ENCODE results near the gene ZNF384. TPM values are rescaled to one million over a fixed set of nuclear protein-coding genes. Genes with fewer than 3 reads are reported as not detected.
A peak's percentile ranks its signal among the peaks of the same experiment; 100 is the strongest.
"Not testable (repeated sequence)": the region's sequence is repeated elsewhere in the genome, so short reads cannot be mapped to it uniquely, and the experiment has no call there.

Gene ZNF384
- total RNA-seq (2014; rRNA removed; shearing (Covaris generic); ENCODE audit: low replicate concordance) = 23.8 and 26.5 TPM in 2 replicates

DNA sequence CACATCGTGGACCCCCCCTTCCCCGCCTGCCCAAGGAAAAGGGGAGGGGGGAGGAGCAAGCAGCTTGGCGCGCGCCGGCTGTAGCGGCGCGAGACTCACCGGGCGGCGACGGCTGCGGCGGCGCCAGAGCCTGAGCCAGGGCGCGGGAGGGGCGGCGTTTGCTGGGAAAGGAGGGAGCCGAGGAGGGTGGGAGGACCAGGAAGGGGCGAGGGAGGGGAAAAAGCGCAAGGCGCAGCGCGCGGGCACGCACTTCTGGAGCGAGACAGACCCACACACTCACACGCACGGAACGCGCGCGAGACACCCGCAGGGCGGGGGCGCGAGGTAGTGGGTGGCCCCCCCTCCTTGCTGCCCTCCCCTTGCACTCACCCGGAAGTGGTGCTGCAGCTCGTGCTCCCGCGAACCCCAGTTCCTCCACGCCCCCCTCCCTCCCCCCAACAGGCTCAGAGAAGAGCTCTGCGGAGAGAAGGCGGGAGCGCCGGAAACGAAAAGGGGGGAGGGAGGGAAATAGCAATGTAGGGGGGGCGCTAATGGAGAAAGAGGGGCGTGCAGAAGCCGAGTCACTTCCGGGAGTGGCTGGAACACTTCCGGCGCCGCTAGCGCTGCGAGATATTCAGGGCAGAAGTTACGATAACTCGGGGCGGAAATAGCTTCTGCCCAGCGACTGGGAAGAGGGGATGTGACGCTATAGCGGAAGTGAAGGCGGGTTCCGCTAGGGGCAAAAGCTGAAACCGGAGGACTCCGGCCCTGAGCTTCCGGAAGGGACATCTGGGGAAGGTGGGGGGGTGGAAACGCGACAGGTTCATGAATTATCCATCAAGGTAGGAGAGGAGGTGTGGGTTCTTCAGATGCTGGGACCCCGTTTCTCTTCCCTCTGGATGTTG is at the start of gene ZNF384:
Gene ZNF384, minus strand, starts transcription at position 377 of the 884 bp plus-strand sequence. CDS start 9,855 bp downstream, outside the sequence.
- in situ Hi-C loops (cut with HindIII; ENCODE audit: low pct_unique_long_range_greater_than_20kb, low sequenced_read_pairs) = no loop called here

DNA sequence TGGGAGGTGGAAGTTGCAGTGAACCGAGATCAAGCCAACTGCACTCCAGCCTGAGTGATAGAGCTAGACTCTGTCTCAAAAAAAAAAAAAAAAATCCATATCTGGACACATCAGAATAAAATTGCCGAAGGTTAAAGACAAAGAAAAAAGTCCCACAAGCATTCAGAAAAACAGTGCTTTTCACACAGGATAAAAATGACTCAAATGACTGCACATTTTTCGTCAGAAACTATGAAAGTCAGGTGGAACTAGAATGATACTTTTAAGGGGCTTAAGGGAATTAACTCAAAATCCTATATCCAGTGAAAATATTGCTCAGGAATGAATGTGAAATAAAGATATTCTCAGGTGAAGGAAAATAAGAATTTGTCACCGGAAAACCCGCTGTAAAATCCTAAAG is 47.6 kb upstream of the ZNF384 start:
- in situ Hi-C loops (cut with HindIII; ENCODE audit: low pct_unique_long_range_greater_than_20kb, low sequenced_read_pairs) = no loop called here
- DNase-seq (ENCODE audit: low read depth) = no peak

More for the DNA sequence above, at the start of gene ZNF384:
- peak; percentile 97 for DNase-seq (ENCODE audit: low read depth)

DNA sequence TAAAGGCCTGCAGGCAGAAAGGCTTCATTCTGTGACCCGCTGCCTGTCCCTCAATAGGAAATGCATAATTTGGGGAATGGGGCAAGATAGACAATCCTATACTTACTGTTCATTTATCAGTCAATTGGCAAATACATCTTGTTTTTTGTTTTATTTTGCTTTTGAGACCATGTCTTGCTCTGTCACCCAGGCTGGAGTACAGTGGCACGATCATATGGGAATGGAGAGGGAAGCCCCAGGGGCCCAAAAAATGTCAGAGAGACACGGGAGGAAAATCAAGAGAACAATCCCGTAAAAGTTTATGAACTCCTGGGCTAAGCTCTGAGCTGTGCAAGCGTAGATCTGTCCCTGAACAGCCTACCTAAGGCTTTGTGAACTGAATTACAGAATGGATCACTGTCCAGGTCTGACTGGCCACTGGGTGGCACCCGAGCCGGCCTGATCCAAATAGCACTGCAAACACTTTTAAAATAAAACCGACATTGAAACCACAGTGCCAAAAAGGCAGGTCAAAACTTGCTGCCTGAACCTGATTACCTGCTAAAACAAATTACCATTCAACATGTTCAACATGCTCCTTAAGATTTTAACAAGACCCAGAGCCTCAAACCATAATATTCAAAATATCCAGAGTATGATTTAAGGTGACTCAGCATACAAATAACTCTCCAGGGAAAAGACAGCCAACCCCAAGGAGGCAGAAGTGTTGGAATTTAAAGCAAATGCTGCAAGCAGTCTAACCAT is 46.4 kb upstream of the ZNF384 start:
- in situ Hi-C loops (cut with HindIII; ENCODE audit: low pct_unique_long_range_greater_than_20kb, low sequenced_read_pairs) = no loop called here
- peak; percentile 63 for DNase-seq (ENCODE audit: low read depth)

DNA sequence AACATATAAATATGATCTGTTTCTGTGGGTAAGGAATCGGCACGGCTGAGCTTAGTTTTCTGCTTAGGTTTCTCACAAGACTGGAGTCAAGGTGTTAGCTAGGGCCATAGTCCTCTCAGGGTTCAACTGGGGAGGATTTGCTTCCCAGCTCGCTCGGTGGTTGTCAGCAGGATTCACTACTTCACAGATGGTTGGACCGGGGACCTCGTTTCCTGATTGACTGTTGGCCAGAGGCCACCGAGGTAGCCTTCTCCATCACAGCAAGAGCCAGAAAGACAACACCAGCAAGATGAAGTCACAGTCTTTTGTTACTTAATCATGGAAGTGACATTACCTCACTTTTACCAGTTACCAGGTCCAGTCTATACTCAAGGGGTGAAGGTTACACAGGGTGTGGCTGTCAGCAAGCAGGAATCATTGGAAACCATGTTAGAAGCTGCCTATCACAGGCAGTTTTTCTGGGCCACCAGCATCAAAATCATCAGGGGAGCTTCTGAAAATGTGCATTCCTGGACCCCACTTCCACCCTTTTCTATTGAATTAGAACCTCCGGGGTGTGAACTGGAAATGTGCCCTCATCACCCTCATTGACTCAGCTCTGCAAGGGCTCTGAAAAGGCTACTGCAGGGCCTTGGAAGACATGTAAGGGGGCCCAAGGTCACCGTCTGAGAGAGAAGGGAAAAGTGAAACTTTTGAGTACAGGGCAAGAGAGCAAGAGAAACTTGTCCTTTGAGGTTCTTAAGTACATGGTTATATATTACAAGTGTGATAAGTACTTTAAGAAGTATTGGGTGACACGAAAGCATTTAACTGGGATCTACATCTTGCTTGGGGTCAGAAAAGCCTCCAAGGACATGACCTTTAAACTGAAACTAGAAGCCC is 45.6 kb upstream of the ZNF384 start:
- in situ Hi-C loops (cut with HindIII; ENCODE audit: low pct_unique_long_range_greater_than_20kb, low sequenced_read_pairs) = no loop called here

DNA sequence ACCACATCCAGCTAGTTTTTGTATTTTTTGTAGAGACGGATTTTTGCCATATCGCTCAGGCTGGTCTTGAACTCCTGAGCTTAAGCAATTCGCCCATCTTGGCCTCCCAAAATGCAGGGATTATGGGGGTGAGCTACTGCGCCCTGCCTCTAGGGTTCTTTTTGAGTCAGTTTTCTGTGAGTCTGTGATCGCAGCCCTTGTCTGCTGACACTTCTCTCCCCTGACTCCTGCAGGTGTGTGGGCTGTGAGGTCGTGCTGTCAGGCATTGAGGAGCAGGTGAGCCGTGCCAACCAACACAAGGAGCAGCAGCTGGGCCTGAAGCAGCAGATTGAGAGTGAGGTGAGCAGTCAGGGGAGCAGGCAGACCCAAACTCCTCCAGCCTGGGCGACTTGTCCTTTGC is 41.0 kb upstream of the ZNF384 start:
- in situ Hi-C loops (cut with HindIII; ENCODE audit: low pct_unique_long_range_greater_than_20kb, low sequenced_read_pairs) = no loop called here
- DNase-seq (ENCODE audit: low read depth) = no peak

More for the DNA sequence above, 45.6 kb upstream of the ZNF384 start:
- no peak for DNase-seq (ENCODE audit: low read depth)

DNA sequence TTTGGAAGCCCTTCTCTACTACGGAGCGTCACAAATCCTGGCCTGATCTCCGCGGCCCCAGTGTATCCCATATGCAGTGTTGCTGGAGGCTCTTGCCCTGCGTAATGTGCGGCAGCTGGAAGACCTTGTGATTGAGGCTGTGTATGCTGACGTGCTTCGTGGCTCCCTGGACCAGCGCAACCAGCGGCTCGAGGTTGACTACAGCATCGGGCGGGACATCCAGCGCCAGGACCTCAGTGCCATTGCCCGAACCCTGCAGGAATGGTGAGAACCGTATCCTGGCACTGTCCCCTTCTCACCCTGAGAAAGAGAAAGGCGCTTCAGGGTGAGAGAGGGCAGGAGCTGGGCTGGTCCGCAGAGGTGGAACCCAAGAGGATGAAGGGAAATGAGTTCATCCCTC is 40.0 kb upstream of the ZNF384 start:
- in situ Hi-C loops (cut with HindIII; ENCODE audit: low pct_unique_long_range_greater_than_20kb, low sequenced_read_pairs) = no loop called here
- DNase-seq (ENCODE audit: low read depth) = no peak

DNA sequence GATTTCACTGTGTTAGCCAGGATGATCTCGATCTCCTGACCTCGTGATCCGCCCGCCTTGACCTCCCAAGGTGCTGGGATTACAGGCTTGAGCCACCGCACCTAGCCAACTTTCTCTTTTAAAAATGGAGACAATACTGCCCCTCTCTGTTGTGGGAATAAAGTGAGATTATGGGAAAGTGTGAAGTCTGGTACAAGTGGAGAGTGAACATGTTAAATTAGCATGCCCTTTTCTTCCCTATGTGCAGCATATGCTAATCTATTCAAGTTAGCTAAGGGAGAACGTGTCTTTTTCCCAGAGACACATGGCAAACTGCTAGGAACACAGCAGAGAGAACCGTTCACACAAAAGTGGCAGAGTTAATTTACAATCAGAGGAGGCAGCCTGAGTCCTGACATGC is 36.2 kb upstream of the ZNF384 start:
- DNase-seq (ENCODE audit: low read depth) = no peak
- in situ Hi-C loops (cut with HindIII; ENCODE audit: low pct_unique_long_range_greater_than_20kb, low sequenced_read_pairs) = no loop called here

DNA sequence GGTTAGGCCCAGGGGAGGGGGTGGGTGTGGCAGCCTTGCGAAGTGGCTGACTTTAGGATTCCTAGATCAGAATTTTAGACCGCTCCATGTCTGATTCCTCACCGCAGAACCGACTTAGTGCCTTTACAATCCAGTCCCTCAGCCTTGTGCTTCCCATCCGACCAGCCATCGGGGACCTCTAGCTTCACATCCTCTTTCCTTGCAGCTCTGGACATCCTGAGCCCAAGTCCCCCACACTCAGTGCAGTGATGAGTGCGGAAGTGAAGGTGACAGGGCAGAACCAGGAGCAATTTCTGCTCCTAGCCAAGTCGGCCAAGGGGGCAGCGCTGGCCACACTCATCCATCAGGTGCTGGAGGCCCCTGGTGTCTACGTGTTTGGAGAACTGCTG is 35.2 kb upstream of the ZNF384 start:
- in situ Hi-C loops (cut with HindIII; ENCODE audit: low pct_unique_long_range_greater_than_20kb, low sequenced_read_pairs) = no loop called here
- DNase-seq (ENCODE audit: low read depth) = peak; percentile 48

DNA sequence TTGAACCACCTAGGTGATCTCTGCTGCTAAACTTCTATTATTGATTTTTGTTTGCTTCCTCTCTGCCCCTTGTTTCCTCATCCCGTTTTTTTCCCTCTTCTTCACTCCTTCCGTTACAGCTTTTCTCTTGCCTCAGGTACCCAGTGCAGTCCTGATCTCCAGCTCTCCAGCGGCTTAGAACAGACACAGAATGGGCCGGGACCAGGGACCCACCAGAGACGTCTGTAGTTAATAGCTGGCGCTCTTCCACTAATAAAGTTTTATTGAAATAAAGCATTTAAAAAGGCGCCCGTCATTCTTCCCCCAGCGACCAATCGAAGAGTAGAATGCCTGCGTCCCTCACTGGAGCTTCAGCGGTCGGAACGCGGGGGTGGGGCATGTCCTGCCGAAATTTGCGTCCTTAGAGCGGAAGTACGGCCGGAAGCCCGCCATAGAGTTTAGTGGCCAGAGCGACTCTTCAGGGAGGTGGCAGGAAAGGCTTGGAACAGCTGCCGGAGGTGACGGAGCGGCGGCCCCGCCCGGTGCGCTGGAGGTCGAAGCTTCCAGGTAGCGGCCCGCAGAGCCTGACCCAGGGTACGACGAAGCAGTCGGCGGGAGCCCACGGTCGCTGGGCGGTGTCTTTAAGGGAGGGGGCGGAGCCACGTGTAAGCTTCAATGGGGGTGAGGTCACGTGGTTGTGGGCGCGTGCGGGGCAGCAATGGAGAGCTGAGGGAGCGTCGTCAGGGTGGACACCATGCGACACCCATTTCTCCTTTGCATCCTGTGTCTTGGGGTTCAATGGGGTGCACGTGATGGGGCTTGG is 34.6 kb upstream of the ZNF384 start, which contains the start of gene COPS7A:
Gene COPS7A, plus strand, starts transcription at position 440 of the 802 bp plus-strand sequence. CDS start 611 bp downstream, outside the sequence.
- peak; percentile 99 for DNase-seq (ENCODE audit: low read depth)
- in situ Hi-C loops (cut with HindIII; ENCODE audit: low pct_unique_long_range_greater_than_20kb, low sequenced_read_pairs) = no loop called here

DNA sequence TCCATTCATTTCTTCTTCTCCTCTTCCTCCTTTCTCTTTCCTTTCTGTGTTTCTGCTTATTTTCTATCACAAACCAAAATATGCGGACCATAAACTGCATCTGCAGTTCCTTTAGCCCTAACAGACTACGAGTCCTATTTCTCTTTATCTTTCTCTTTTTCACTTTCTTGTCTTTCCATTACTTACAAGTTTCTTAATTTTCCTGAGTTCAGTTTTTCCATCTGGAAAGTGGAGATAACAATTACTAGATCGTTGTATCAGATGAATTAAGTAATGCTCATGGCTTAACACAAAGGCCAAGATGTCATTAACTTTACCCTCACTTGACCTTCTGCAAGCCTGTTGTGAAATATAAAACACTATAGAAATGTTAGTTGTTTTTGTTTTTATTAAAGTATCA is 33.7 kb upstream of the ZNF384 start:
- in situ Hi-C loops (cut with HindIII; ENCODE audit: low pct_unique_long_range_greater_than_20kb, low sequenced_read_pairs) = no loop called here
- no peak for DNase-seq (ENCODE audit: low read depth)

DNA sequence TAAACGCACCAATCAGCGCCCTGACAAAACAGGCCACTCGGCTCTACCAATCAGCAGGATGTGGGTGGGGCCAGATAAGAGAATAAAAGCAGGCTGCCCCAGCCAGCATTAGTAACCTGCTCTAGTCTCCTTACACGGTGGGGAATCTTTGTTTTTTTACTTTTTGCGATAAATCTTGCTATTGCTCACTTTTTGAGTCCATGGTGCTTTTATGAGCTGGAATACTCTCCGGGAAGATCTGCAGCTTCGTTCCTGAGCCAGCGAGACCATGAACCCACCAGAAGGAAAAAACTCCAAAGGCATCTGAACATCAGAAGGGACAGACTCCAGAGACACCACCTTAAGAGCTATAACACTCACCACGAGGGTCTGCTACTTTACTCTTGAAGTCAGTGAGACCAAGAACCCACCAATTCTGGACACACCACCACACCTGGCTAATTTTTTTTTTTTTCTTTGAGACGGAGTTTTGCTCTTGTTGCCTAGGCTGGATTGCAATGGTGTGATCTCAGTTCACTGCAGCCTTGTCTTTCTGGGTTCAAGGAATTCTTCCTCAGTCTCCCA is 27.8 kb upstream of the ZNF384 start:
- in situ Hi-C loops (cut with HindIII; ENCODE audit: low pct_unique_long_range_greater_than_20kb, low sequenced_read_pairs) = no loop called here
- DNase-seq (ENCODE audit: low read depth) = no peak

DNA sequence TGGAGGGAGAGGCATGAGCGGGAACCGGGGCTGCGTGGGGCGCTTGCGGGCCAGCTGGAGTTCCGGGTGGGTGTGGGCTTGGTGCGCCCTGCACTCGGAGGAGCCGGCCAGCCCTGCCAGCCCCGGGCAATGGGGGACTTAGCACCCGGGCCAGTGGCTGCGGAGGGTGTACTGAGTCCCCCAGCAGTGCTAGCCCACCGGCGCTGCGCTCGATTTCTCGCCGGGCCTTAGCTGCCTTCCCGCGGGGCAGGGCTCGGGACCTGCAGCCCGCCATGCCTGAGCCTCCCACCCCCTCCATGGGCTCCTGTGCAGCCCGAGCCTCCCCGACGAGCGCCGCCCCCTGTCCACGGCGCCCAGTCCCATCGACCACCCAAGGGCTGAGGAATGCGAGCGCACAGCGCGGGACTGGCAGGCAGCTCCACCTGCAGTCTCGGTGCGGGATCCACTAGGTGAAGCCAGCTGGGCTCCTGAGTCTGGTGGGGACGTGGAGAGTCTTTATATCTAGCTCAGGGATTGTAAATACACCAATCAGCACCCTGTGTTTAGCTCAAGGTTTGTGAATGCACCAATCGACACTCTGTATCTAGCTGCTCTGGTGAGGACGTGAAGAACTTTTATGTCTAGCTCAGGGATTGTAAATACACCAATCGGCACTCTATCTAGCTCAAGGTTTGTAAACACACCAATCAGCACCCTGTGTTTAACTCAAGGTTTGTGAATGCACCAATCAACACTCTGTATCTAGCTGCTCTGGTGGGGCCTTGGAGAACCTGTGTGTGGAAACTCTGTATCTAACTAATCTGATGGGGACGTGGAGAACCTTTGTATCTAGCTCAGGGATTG is 27.1 kb upstream of the ZNF384 start:
- DNase-seq (ENCODE audit: low read depth); in situ Hi-C loops (cut with HindIII; ENCODE audit: low pct_unique_long_range_greater_than_20kb, low sequenced_read_pairs): not testable (repeated sequence)

DNA sequence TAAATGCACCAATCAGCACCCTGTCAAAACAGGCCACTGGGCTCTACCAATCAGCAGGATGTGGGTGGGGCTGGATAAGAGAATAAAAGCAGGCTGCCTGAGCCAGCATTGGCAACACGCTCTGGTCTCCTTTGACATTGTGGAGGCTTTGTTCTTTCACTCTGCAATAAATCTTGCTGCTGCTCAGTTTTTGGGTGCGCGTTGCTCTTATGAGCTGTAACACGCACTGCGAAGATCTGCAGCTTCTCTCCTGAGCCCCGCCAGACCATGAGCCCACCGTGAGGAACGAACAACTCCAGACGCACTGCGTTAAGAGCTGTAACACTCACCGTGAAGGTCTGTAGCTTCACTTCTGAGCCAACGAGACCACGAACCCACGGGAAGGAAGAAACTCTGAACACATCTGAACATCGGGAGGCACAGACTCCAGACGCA is 19.8 kb upstream of the ZNF384 start:
- no peak for DNase-seq (ENCODE audit: low read depth)
- in situ Hi-C loops (cut with HindIII; ENCODE audit: low pct_unique_long_range_greater_than_20kb, low sequenced_read_pairs) = no loop called here

DNA sequence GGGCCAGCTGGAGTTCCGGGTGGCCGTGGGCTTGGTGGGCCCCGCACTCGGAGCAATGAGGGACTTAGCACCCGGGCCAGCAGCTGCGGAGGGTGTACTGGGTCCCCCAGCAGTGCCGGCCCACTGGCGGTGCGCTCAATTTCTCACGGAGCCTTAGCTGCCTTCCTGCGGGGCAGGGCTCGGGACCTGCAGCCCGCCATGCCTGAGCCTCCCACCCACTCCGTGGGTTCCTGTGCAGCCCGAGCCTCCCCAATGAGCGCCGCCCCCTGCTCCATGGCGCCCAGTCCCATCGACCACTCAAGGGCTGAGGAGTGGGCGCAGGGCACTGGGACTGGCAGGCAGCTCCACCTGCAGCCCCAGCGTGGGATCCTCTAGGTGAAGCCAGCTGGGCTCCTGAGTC is 19.2 kb upstream of the ZNF384 start:
- DNase-seq (ENCODE audit: low read depth); in situ Hi-C loops (cut with HindIII; ENCODE audit: low pct_unique_long_range_greater_than_20kb, low sequenced_read_pairs): not testable (repeated sequence)

DNA sequence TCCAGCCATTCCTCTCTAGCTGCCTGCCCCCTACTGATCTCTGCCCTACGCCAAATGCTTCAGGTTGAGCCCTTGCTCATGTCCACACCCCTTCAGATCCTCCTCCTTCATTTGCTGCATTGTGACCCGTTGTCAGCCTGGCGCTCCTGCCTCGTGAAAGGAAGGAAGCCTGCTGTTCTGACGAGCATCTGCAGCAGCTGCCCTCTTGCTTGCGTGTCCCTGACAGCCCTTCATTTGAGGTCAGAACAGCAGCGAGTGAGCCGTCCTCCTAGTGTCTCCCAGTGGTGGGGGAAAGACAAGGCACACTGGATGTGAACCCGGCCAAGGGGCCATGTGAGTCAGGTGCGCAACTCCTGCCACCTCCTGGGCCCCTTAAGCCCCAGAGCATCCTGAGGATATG is 14.5 kb upstream of the ZNF384 start:
- in situ Hi-C loops (cut with HindIII; ENCODE audit: low pct_unique_long_range_greater_than_20kb, low sequenced_read_pairs) = no loop called here
- DNase-seq (ENCODE audit: low read depth) = no peak

DNA sequence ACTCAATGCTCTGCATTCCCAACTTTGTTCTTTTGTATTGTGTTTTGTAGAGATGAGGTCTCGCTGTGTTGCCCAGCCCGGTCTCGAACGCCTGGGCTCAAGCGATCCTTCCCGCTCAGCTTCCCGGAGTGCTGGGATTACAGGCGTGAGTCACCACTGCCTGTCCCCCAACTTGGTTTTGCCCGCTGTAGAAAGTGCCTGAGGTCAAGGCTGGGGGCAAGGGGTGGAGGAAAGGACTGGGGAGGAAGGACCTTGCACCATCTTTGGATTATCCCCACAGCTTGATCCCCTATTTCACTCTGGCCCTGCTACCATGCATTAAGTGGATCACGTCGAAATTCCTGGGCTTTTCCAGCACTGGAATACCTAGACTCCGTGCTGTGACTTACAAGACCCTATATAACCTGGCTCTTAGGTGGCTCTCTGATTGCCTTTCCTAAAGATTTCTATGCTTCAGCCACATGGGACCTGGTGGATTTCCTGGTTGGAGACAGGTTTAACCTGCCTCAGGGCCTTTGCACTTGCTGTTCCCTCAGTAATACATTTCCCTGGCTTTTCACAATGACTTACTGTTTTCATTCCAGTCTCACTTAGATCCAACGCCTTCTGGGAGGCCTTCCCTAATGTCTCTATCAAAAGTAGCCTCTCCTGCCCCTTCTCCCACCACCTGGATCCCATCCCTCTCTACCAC is 12.0 kb upstream of the ZNF384 start:
- no peak for DNase-seq (ENCODE audit: low read depth)
- in situ Hi-C loops (cut with HindIII; ENCODE audit: low pct_unique_long_range_greater_than_20kb, low sequenced_read_pairs) = no loop called here

Measured in Caki2 (cell line).